Measurements from ENCODE around the gene LOX. TPM values are rescaled to one million over a fixed set of nuclear protein-coding genes. Genes with fewer than 3 reads are reported as not detected.

LOX gene, protein sequence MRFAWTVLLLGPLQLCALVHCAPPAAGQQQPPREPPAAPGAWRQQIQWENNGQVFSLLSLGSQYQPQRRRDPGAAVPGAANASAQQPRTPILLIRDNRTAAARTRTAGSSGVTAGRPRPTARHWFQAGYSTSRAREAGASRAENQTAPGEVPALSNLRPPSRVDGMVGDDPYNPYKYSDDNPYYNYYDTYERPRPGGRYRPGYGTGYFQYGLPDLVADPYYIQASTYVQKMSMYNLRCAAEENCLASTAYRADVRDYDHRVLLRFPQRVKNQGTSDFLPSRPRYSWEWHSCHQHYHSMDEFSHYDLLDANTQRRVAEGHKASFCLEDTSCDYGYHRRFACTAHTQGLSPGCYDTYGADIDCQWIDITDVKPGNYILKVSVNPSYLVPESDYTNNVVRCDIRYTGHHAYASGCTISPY
- polyA plus RNA-seq (2012; ENCODE audit: insufficient read depth, insufficient read length) = 0.34 TPM

DNA sequence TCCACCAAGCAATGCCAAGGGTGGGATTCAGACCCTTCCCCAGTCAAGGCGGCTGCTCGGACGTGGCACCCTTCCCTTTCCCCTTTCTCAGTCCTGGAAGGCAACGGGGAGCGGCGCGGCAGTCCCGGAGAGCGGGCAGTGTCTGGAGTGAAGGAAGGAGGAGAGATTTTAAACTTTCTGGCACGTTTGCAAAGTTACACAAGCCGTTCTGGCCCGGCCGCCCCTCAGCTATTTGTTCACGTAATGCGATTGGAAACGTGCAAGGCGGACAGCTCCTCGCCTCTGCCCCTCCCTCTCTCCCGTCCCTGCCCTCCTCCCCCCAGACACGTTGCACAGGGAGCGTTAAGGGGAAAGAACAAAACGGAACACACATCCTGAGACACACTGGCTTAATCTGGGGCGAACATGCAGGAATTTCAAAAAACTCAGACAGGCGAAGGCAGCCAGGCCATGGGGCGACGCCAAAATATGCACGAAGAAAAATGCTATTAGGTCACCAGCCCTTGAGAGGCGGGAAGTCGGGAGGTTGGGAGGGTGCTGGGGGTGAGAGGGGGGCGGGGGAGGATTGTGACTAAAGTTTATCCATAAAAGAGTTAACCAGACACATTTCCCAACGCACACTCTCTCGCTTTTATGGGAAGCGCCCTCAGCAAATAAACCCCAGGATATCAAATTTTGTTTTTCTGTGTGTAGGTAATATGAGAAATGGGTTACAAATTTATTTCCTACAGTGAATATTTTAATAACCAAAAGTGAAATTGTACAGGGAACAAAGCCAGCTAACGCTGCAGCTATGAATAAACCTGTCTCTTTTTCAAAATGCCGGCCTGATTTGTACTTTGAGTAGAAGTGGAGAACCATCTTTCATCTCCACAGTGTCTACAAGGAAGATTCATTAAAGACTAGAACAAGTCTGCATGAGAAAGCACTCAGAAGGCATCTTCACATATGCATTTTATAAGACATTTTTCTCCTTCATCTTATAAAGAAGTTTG, at the start of gene LOX:
LOX (minus strand) TSS at position 144 of the 995 bp plus-strand sequence. CDS start 274 bp downstream, outside the sequence.
- no peak for DNase-seq (ENCODE audit: low read depth, low spot score)
- H3K4me3 ChIP-seq (ENCODE audit: low read length) = no peak within 1 kb of the TSS

- H3K4me3 ChIP-seq (ENCODE audit: low read length) = no peak overlapping the region
- no peak for DNase-seq (ENCODE audit: low read depth, low spot score)
These were observed 48.8 kb upstream of the LOX start for GRCh38 chr5:122126756-122127321.

DNA sequence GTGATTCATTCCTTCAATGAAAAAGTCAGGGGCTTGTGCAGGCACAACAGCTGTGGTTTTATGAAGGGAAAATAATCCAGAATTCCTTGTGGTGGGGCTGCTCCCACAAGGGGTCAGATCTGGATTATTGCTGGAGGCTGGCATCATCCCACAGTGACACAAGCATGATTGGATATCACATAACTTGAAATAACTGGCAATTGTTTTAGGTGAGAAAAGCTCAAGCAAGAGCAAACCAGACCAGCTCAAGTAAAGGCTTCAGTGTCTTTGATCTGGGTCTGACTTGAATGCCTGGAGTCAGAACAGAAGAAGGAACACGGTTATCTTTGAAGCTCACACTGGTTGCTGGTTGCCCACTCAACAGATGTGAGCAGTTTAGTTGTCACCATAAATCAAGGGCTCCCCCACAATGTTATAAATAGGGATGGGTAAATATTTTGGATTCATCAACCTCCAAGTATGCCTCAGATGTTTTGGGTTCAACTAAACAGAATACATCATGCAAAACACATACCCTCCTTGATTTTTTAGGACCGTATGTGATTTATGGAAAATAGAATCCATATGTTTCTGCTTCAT, 48.2 kb upstream of the LOX start:
- peak; percentile 57 for DNase-seq (ENCODE audit: low read depth, low spot score)
- no peak overlapping the region for H3K4me3 ChIP-seq (ENCODE audit: low read length)

GRCh38 chr5:122124766-122125165, 46.7 kb upstream of the LOX start:
- H3K4me3 ChIP-seq (ENCODE audit: low read length) = no peak overlapping the region

GRCh38 chr5:122121479-122122465, 43.7 kb upstream of the LOX start:
- no peak overlapping the region for H3K4me3 ChIP-seq (ENCODE audit: low read length)
- no peak for DNase-seq (ENCODE audit: low read depth, low spot score)

More at GRCh38 chr5:122124766-122125165, 46.7 kb upstream of the LOX start:
- DNase-seq (ENCODE audit: low read depth, low spot score) = no peak

- no peak for DNase-seq (ENCODE audit: low read depth, low spot score)
- H3K4me3 ChIP-seq (ENCODE audit: low read length) = no peak overlapping the region
These were observed 42.9 kb upstream of the LOX start for GRCh38 chr5:122120957-122121356.

DNA sequence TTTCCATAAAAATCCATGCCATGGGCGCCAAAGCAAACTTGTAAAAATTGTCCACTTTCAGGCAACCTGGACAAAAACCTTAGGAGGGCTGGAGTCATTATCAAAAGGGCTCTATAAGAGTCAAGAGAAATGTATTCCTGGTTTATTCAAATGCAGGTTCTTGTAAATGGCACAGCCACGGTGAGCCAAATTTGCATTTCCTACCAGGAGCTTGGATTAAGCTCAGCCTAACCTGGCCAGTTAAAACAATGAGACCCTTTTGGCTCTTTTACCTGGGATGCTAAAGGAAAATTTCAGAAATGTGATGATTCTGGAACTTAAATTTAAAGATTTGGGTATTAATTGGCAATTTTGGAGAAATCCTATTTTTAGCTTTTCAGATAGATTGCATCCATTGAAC, 42.4 kb upstream of the LOX start:
- H3K4me3 ChIP-seq (ENCODE audit: low read length) = no peak overlapping the region
- no peak for DNase-seq (ENCODE audit: low read depth, low spot score)

- DNase-seq (ENCODE audit: low read depth, low spot score) = no peak
- H3K4me3 ChIP-seq (ENCODE audit: low read length) = no peak overlapping the region
These were observed 41.1 kb upstream of the LOX start for GRCh38 chr5:122119205-122119604.

DNA sequence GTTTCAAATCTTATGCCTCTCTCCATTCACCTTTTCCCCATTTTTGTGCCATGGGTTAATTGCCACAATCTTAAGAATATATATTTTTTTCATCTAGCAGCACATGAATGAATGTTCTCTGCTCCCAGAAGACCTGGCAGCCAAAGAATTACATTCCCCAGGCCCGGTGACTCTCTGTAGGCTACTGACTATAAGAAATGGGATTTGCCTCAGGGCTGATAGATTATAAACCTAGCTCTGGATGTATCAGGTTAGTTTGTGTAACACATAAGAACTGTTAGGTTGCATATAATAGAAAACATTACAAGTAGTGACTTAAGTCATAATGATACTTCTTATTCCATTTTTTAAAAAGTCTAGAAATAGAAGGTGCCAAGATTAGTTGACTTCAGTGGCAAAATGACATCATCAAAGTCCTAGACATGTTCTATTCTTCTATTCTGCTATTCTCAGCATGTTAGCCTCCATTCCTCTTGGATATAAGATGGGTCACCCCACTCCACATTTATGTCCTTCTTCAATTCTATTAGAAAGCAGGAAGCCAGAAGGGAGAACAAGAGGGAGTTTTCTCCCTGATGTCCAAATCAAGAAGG, 40.4 kb upstream of the LOX start:
- H3K4me3 ChIP-seq (ENCODE audit: low read length) = no peak overlapping the region
- DNase-seq (ENCODE audit: low read depth, low spot score) = no peak

- DNase-seq (ENCODE audit: low read depth, low spot score) = no peak
- no peak overlapping the region for H3K4me3 ChIP-seq (ENCODE audit: low read length)
These were observed 36.4 kb upstream of the LOX start for GRCh38 chr5:122114501-122114900.

DNA sequence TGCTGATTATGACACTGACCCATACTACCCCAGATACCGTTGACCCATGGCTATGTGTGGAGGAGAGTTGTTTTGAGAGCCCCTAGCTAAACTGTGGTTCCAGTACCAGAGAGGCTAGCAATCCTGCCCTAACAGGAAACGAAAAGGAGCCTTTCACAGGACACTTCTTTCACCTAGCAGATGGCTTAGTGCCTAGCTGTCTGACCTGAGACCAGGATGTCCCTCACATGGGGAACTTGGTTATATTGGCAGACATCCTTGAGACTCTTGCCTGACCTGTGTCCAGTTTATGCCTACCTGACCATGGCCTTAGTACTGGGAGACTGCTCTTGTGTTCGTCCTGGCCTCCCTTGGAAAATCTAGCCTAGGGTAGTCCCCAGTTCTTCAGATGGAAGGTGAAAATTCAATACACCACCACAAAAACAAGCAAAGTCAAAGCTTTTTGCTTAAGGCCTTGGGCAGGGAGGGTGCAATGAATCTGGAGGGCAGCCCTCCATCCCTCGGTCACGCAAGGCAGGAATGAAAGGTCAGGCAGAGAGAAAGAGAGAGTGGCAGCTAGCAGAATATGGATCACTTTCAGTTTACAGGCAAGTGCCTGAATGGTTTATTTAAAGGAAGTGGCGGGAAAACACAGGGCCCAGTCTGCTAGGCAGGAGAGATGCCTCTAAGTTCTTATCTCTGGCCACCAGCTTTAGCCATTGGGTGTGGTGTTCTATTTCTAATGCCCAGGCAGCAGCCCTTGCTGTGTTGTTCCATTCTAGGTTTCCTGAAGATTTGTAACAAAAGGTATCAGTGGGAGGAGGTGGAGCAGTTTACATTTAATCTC, 34.9 kb upstream of the LOX start:
- DNase-seq (ENCODE audit: low read depth, low spot score) = no peak
- H3K4me3 ChIP-seq (ENCODE audit: low read length) = no peak overlapping the region

- no peak for DNase-seq (ENCODE audit: low read depth, low spot score)
- no peak overlapping the region for H3K4me3 ChIP-seq (ENCODE audit: low read length)
These were observed 34.0 kb upstream of the LOX start for GRCh38 chr5:122112063-122112462.

GRCh38 chr5:122111460-122111859, 33.4 kb upstream of the LOX start:
- DNase-seq (ENCODE audit: low read depth, low spot score) = no peak
- no peak overlapping the region for H3K4me3 ChIP-seq (ENCODE audit: low read length)

DNA sequence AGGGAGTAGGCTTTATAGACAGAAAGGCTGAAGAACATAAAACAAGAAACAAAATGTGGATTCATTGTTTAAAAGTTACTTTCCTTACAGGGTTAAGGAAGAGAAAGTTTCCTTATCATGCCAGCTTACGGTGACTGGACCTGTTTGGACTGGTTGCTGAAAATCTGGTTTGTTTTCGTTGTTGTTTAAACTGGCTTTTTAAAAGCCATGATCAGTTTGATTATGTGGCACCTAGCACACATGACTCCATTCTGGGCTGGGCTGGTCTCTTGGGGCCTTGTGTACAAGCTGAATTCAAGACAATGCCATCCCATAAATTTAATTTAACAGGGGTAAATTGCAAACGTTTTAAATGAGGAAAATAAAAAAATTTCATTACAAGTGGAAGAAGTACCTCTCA, 32.9 kb upstream of the LOX start:
- no peak overlapping the region for H3K4me3 ChIP-seq (ENCODE audit: low read length)
- DNase-seq (ENCODE audit: low read depth, low spot score) = no peak

GRCh38 chr5:122107016-122107415, 29.0 kb upstream of the LOX start:
- DNase-seq (ENCODE audit: low read depth, low spot score) = no peak
- H3K4me3 ChIP-seq (ENCODE audit: low read length) = no peak overlapping the region

DNA sequence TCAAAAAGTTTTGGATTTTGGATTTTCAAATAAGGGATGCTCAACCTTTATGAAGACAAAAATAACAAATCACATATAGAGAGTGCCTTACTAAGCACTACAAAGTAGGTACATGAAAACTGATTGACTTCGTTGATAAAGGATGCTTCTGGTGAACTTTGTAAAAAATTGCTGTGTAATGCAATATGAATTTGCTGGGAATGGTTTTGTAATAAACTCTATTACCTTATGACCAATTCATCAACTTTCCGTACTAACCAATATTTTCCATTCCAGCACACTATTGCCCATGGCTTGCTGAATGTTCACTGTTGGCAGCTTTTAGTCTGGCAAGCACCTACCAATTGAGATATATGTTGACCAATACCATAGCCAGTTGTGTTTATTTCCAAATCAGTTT, 27.9 kb upstream of the LOX start:
- H3K4me3 ChIP-seq (ENCODE audit: low read length) = no peak overlapping the region
- DNase-seq (ENCODE audit: low read depth, low spot score) = no peak

DNA sequence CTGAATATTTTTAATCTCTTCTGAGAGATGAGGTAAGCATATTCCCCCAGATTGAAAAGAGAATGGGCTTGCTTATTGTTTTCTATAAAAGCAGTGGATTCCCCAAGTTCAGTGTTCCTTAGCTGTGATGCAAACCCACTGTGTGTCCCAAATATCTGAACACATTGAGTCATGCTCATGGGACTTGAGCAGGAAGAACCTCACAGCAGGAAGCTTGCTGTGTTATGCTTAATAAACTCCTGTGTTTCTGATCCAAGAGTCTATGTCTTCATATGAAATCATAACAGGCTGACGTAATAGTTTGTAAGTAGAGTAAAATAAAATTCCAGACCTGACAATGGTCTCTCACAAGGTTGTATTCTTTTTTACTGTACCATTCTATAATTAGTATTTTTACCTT, 24.8 kb upstream of the LOX start:
- no peak overlapping the region for H3K4me3 ChIP-seq (ENCODE audit: low read length)
- DNase-seq (ENCODE audit: low read depth, low spot score) = no peak

Data from Jurkat, Clone E6-1 (cell line).